OCI-LY7 (cell line): ENCODE measurements around the gene BEAN1. TPM values are rescaled to one million over a fixed set of nuclear protein-coding genes. Genes with fewer than 3 reads are reported as not detected.
"Not testable (repeated sequence)": the region's sequence is repeated elsewhere in the genome, so short reads cannot be mapped to it uniquely, and the experiment has no call there.

ENCODE experiments used
- BruUV-seq: library from RNA; stranded (reverse); fragments of 400-500 nt; replicated peaks from 2 replicates; lab custom pipeline; 2021; lab: Mats Ljungman, UMichigan
- CTCF ChIA-PET: fragments of 300-600 bp; sonication (Branson Sonifier 250); formaldehyde crosslinking; loops from one replicate; lab custom pipeline; 2022; ENCODE audit warnings: antibody characterized with exemption; ENCODE audit not compliant: unreplicated experiment; lab: Charles Lee
- POLR2A ChIA-PET: fragments of 300-600 bp; sonication (Branson Sonifier 250); formaldehyde crosslinking; loops from one replicate; lab custom pipeline; 2022; ENCODE audit warnings: antibody characterized with exemption; lab: Charles Lee
- DNase-seq: peaks from one replicate; pipeline ENCODE4 v3.0.0-alpha.2; 2015; ENCODE audit warnings: low spot score
- H2AFZ ChIP-seq: fragments of 200-600 bp; sonication (generic), shearing (Covaris generic); 2 replicates; pipeline ENCODE4 v1.6.1; 2014; ENCODE audit warnings: mild to moderate bottlenecking, antibody characterized with exemption, low read length, moderate library complexity
- H3K27ac ChIP-seq: fragments of 200-600 bp; sonication (generic); 2 replicates; pipeline ENCODE4 v1.5.1; 2014; ENCODE audit warnings: mixed run types, low read depth, mild to moderate bottlenecking, moderate library complexity, low read length, inconsistent platforms; ENCODE audit not compliant: poor library complexity, severe bottlenecking
- H3K36me3 ChIP-seq: fragments of 200-600 bp; sonication (generic); 2 replicates; pipeline ENCODE4 v1.6.1; 2014; ENCODE audit warnings: mild to moderate bottlenecking, antibody characterized with exemption, low read length, moderate library complexity, mixed read lengths; ENCODE audit not compliant: insufficient read depth
- H3K4me1 ChIP-seq: fragments of 200-600 bp; sonication (generic); 2 replicates; pipeline ENCODE4 v1.5.1; 2014; ENCODE audit warnings: mild to moderate bottlenecking, low read length; ENCODE audit not compliant: insufficient read depth, poor library complexity, severe bottlenecking
- H3K4me2 ChIP-seq: fragments of 200-600 bp; sonication (generic); 2 replicates; pipeline ENCODE4 v1.6.1; 2014; ENCODE audit warnings: mild to moderate bottlenecking, low read length
- H3K4me3 ChIP-seq: fragments of 200-600 bp; sonication (generic); 2 replicates; pipeline ENCODE4 v1.5.1; 2014; ENCODE audit warnings: mild to moderate bottlenecking, low read depth, low read length; ENCODE audit not compliant: poor library complexity, severe bottlenecking
- H3K79me2 ChIP-seq: fragments of 200-600 bp; sonication (generic); 2 replicates; pipeline ENCODE4 v1.6.1; 2016; ENCODE audit warnings: low read depth, mild to moderate bottlenecking, low read length, moderate library complexity, mixed read lengths; ENCODE audit not compliant: insufficient read depth
- H3K9me2 ChIP-seq: fragments of 200-600 bp; sonication (generic); 2 replicates; pipeline ENCODE4 v1.6.1; 2016; ENCODE audit warnings: mild to moderate bottlenecking, low read length, mixed read lengths; ENCODE audit not compliant: insufficient read depth
- H3K9me3 ChIP-seq: fragments of 200-600 bp; sonication (generic); 2 replicates; pipeline ENCODE4 v1.6.1; 2014; ENCODE audit warnings: mild to moderate bottlenecking, mixed run types, low read length, mixed read lengths
- H4K20me1 ChIP-seq: fragments of 200-600 bp; sonication (generic); 2 replicates; pipeline ENCODE4 v1.6.1; 2014; ENCODE audit warnings: mild to moderate bottlenecking, antibody characterized with exemption, low read length, moderate library complexity, mixed read lengths; ENCODE audit not compliant: insufficient read depth
- EZH2phosphoT487 ChIP-seq: fragments of 200-600 bp; sonication (generic); IDR thresholded peaks from 2 replicates; pipeline ENCODE4 v1.6.1; 2018; ENCODE audit warnings: low read depth, borderline replicate concordance, mild to moderate bottlenecking, mixed run types, antibody characterized with exemption, low read length, moderate library complexity, mixed read lengths
- intact Hi-C: fragments of 100-400 bp; cut with micrococcal nuclease; formaldehyde crosslinking; loops from one replicate; pipeline ENCODE4 v1.10.0; 2022; ENCODE audit not compliant: unreplicated experiment
- total RNA-seq, 2 experiments: library from RNA; depleted of rRNA in 1 of 2; stranded (reverse); fragments of >200 nt in 1 of 2; shearing (Covaris generic) in 1 of 2; gene quantifications; 2 replicates each; pipeline ENCODE4 v1.2.3, GENCODE V29; 2014 to 2022
- TF ChIP-seq, protein P1 (sequence below): fragments of 200-600 bp; sonication (generic); conservative IDR thresholded peaks from 2 replicates; pipeline ENCODE4 v1.5.1; 2014; ENCODE audit warnings: mild to moderate bottlenecking, antibody characterized with exemption, low read length, moderate library complexity, mixed read lengths

Gene BEAN1
- total RNA-seq, 2 experiments from 2014 or later, result 0.13 TPM; not detected in 1

DNA sequence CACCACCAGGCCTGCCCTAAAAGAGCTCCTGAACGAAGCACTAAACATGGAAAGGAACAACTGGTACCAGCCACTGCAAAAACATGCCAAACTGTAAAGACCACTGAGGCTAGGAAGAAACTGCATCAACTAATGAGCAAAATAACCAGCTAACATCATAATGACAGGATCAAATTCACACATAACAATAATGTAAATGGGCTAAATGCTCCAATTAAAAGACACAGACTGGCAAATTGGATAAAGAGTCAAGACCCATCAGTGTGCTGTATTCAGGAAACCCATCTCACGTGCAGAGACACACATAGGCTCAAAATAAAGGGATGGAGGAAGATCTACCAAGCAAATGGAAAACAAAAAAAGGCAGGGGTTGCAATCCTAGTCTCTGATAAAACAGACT, 70.8 kb downstream of the BEAN1 start:
- H3K9me2 ChIP-seq, H3K79me2 ChIP-seq, H4K20me1 ChIP-seq, CTCF ChIA-PET, H3K4me2 ChIP-seq, BruUV-seq, DNase-seq, intact Hi-C loops, H3K4me1 ChIP-seq, H3K36me3 ChIP-seq, H2AFZ ChIP-seq, POLR2A ChIA-PET, H3K9me3 ChIP-seq, H3K27ac ChIP-seq, H3K4me3 ChIP-seq: not testable (repeated sequence)

DNA sequence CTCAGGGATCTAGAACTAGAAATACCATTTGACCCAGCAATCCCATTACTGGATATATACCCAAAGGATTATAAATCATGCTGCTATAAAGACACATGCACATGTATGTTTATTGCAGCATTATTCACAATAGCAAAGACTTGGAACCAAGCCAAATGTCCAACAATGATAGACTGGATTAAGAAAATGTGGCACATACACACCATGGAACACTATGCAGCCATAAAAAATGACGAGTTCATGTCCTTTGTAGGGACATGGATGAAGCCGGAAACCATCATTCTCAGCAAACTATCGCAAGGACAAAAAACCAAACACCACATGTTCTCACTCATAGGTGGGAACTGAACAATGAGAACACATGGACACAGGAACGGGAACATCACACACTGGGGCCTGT, 74.5 kb downstream of the BEAN1 start:
- not testable (repeated sequence) for BruUV-seq

DNA sequence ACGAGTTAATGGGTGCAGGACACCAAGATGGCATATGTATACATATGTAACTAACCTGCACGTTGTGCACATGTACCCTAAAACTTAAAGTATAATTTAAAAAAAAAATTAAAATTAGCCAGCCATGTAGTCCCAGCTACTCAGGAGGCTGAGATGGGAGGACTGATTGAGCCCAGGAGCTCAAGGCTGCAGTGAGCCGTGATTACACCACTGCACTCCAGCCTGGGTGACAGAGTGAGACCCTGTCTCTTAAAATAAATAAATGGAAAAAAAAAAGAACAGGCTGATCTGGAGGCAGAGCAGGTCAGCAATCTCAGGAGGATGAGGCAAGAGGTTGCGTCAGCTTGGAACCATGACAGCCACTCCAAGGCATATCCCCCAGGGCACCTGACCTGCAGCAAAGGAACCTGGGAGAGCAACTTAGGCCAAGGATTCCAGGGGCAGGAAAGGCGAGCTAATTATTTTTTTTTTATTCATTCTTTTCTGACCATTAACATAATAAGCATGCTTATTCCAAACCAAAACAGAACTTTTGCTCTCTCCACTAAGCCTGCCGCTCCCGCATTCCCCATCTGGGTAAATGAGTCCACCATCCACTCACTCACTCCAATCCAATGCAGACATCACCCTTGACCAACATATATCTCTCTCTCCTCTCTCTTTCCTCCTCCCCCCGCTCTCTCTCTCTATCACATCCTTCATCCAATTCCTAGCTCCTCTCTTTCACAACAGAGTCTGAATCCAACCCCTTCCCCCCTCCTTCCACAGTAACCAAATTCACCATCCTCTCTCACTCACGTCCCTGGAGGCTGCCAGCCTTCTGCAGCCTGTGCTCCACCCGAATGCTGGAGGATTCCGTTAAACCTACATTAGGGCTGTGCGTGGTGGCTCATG, 75.2 kb downstream of the BEAN1 start:
- no peak for TF ChIP-seq EZH2phosphoT487
- TF ChIP-seq, protein P1, sequence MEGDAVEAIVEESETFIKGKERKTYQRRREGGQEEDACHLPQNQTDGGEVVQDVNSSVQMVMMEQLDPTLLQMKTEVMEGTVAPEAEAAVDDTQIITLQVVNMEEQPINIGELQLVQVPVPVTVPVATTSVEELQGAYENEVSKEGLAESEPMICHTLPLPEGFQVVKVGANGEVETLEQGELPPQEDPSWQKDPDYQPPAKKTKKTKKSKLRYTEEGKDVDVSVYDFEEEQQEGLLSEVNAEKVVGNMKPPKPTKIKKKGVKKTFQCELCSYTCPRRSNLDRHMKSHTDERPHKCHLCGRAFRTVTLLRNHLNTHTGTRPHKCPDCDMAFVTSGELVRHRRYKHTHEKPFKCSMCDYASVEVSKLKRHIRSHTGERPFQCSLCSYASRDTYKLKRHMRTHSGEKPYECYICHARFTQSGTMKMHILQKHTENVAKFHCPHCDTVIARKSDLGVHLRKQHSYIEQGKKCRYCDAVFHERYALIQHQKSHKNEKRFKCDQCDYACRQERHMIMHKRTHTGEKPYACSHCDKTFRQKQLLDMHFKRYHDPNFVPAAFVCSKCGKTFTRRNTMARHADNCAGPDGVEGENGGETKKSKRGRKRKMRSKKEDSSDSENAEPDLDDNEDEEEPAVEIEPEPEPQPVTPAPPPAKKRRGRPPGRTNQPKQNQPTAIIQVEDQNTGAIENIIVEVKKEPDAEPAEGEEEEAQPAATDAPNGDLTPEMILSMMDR, result no peak
- Histone ChIP-seq H3K9me2 (no peaks in the 10 kb centered on the region), H3K4me3 (no peak overlapping the region), H3K4me2 (no peak overlapping the region), H3K4me1 (no peaks in the 10 kb centered on the region), H3K9me3 (no peaks in the 10 kb centered on the region), H4K20me1 (no peaks in the 10 kb centered on the region), H3K27ac (no peak overlapping the region), H3K79me2 (no peaks in the 10 kb centered on the region), H2AFZ (no peak overlapping the region), H3K36me3 (no peaks in the 10 kb centered on the region)
- BruUV-seq, result no TSS peak
- POLR2A ChIA-PET, result interaction anchor here (0.9 kb wide), 1 partner anchor 10 kb away, joined by 3 read pairs; no protein-coding TSS in a partner anchor
- no peak for DNase-seq
- intact Hi-C loops, result no loop called here
- CTCF ChIA-PET, result no interaction called here

More for the DNA sequence above, 74.5 kb downstream of the BEAN1 start:
- H3K9me3 ChIP-seq, intact Hi-C loops, H4K20me1 ChIP-seq, H3K4me3 ChIP-seq, CTCF ChIA-PET, H3K4me1 ChIP-seq, H3K4me2 ChIP-seq, H3K79me2 ChIP-seq, DNase-seq, H3K36me3 ChIP-seq, H3K27ac ChIP-seq, POLR2A ChIA-PET, H2AFZ ChIP-seq, H3K9me2 ChIP-seq: not testable (repeated sequence)
